Testis (tissue), 3 donors: ENCODE measurements around the gene GFPT2. TPM values are rescaled to one million over a fixed set of nuclear protein-coding genes. Genes with fewer than 3 reads are reported as not detected.

Experiments used
- DNase-seq: peaks from one replicate; pipeline ENCODE4 v3.0.0-alpha.2; 2019
- H3K27ac ChIP-seq, 2 donors: fragments of 200-600 bp; sonication (generic); one replicate each; pipeline ENCODE4 v1.5.1; 2019
- H3K27me3 ChIP-seq: fragments of 200-600 bp; sonication (generic); one replicate; pipeline ENCODE4 v1.5.1; 2019
- H3K36me3 ChIP-seq: fragments of 200-600 bp; sonication (generic); one replicate; pipeline ENCODE4 v1.5.1; 2017; ENCODE audit warnings: low read depth; ENCODE audit errors: missing control alignments
- H3K4me1 ChIP-seq: fragments of 200-600 bp; sonication (generic); one replicate; pipeline ENCODE4 v1.5.1; 2019
- H3K4me3 ChIP-seq, 2 donors: fragments of 200-600 bp; sonication (generic); one replicate each; pipeline ENCODE4 v1.5.1; 2017 to 2019
- H3K9me3 ChIP-seq: fragments of 200-600 bp; sonication (generic); one replicate; pipeline ENCODE4 v1.5.1; 2017
- POLR2A ChIP-seq: fragments of 450-650 bp; IDR thresholded peaks from one replicate; pipeline ENCODE4 v1.6.1; 2017; ENCODE audit warnings: antibody characterized with exemption, mild to moderate bottlenecking, moderate library complexity
- WGBS, 2 donors: methylation state at CpG; one replicate each; pipeline ENCODE4 v1.1.5; 2018; 5-methylcytosine and 5-hydroxymethylcytosine counted together
- intact Hi-C: fragments of 100-400 bp; cut with DNase I; formaldehyde crosslinking; loops from one replicate; pipeline ENCODE4 v1.15.1; 2023; ENCODE audit warnings: low total_unique reads
- polyA plus RNA-seq: library from polyadenylated mRNA; stranded (reverse); fragments of 350-450 nt; fragmentation: Illumina TruSeq; extraction: RNeasy Lipid Tissue Mini Kit (QIAGEN cat#74804); gene quantifications from one replicate; pipeline ENCODE4 v1.2.3, GENCODE V29; 2014; ENCODE audit warnings: low read depth, low replicate concordance; ENCODE audit not compliant: insufficient read depth
- total RNA-seq, 2 donors: library from RNA; depleted of rRNA; stranded (reverse); fragments of >200 nt; gene quantifications; one replicate each; pipeline ENCODE4 v1.2.3, GENCODE V29; 2016
- TF ChIP-seq, protein P1 (sequence below), 3 experiments: fragments of 450-650 bp in 2 of 3; fragments of 200-600 bp in 1 of 3; sonication (generic) in 1 of 3; IDR thresholded peaks; one replicate each; pipeline ENCODE4 v1.5.1; 2016 to 2019; ENCODE audit warnings: antibody characterized with exemption in 3 of 3, mild to moderate bottlenecking in 2 of 3, moderate library complexity in 1 of 3

Gene GFPT2
- total and polyA plus RNA-seq, 3 donors from 2014 or later, result 17.6 to 21.7 (median 17.9) TPM

DNA sequence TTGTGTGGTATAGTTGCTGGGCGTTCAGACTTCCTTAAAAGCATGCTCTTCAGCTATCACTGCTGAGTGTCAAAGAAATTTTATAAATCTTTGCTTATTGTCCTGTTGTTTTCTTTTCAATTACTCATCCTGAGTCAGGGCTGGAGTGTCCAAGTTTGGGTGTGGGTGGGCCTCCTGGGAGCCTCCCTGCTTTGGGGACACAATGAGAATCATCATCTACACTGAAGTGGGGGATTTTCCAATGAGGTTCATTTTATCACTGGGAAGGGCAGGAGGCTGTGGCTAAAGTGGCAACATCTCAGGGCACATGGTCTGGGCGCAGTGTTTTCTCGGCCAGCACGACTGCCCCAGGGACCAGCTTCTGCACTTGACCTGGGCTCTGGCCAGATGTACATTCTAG lies 19.5 kb downstream of the GFPT2 start:
- Histone ChIP-seq H3K4me3 (no peak overlapping the region), H3K4me1 (no peaks in the 10 kb centered on the region), H3K9me3 (no peaks in the 10 kb centered on the region), H3K27me3 (no peaks in the 10 kb centered on the region), H3K36me3 (no peaks in the 10 kb centered on the region), H3K27ac (no peak overlapping the region)
- 83 to 87% methylated on average over 1 to 4 of the region's 4 CpGs for WGBS, 2 donors
- TF ChIP-seq, protein P1, sequence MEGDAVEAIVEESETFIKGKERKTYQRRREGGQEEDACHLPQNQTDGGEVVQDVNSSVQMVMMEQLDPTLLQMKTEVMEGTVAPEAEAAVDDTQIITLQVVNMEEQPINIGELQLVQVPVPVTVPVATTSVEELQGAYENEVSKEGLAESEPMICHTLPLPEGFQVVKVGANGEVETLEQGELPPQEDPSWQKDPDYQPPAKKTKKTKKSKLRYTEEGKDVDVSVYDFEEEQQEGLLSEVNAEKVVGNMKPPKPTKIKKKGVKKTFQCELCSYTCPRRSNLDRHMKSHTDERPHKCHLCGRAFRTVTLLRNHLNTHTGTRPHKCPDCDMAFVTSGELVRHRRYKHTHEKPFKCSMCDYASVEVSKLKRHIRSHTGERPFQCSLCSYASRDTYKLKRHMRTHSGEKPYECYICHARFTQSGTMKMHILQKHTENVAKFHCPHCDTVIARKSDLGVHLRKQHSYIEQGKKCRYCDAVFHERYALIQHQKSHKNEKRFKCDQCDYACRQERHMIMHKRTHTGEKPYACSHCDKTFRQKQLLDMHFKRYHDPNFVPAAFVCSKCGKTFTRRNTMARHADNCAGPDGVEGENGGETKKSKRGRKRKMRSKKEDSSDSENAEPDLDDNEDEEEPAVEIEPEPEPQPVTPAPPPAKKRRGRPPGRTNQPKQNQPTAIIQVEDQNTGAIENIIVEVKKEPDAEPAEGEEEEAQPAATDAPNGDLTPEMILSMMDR (IDR thresholded peaks at IDR 0.05), result no peak
- TF ChIP-seq POLR2A, result no peak
- DNase-seq, result no peak
- intact Hi-C loops, result no loop called here

DNA sequence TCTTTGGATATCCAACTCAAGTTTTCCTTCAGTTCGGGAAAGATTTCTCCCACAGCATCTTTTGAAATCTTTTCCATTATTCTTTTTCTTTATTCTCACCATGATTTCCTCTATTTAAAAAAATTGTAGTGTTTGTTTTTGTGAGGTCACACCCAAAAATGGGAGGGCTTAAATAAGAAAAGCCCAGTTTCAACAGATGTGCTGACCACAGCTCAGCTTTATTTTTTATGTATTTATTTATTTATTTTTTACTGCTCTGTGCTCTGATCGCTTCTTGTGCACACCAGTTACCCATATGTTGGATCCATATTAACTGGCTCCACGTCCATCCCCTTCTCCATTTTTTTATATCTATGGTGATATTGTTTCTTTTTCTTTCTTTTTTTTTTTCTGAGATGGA lies 20.3 kb downstream of the GFPT2 start:
- Histone ChIP-seq H3K36me3 (no peaks in the 10 kb centered on the region), H3K27ac (no peak overlapping the region), H3K4me1 (no peaks in the 10 kb centered on the region), H3K27me3 (no peaks in the 10 kb centered on the region), H3K9me3 (no peaks in the 10 kb centered on the region), H3K4me3 (no peak overlapping the region)
- intact Hi-C loops, result no loop called here
- WGBS, 2 donors, result 79 to 93% methylated on average over 3 of the region's 3 CpGs
- TF ChIP-seq POLR2A, result no peak
- TF ChIP-seq, protein P1 (IDR thresholded peaks at IDR 0.05), result no peak
- DNase-seq, result no peak

DNA sequence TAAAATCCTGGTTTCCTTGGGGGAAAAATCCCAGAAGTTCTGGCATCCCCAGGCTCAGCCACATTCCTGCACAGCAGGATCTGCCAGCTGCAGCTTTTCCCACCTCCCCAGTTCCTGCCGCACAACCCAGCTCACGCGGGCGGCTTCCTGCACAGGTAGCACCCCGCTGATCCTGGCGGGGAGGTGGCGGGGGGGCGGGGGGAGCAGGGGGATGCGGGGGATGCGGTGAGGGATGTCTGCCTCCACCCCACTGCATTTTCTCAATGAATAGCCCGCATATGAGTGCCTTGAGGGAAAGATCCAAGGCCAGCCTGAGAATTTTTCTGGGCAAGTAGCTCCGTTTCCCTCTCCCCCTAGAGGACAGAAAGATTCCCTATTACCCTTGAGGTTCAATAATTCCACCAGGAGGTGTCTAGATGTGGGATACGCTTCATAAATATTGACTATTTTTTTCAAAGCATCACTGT lies 21.1 kb downstream of the GFPT2 start:
- H3K36me3 ChIP-seq, result no peaks in the 10 kb centered on the region
- H3K27me3 ChIP-seq, result no peaks in the 10 kb centered on the region
- no peak overlapping the region for H3K4me3 ChIP-seq
- H3K4me1 ChIP-seq, result no peaks in the 10 kb centered on the region
- H3K9me3 ChIP-seq, result no peaks in the 10 kb centered on the region
- 27 to 35% methylated on average over 11 to 13 of the region's 13 CpGs for WGBS, 2 donors
- DNase-seq, result no peak
- H3K27ac ChIP-seq, result no peak overlapping the region
- TF ChIP-seq POLR2A, result no peak
- TF ChIP-seq, protein P1 (IDR thresholded peaks at IDR 0.05), result peak in 1 of 3 experiments; percentile 23
- intact Hi-C loops, result no loop called here

DNA sequence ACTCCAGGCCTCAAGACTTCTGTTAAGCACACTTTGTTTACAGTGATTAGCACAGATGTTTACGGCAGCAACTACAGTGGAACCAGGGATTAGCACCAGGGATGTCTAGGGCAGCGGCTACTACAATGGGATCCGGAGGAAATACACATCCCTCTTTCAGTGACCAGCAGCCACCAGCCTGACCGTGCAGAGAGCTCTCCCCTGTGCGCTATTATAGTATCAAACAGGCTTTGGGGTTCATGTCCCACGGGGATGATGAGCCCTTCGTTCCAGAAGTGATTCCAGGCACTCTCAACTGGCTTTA lies 21.5 kb downstream of the GFPT2 start:
- intact Hi-C loops, result no loop called here
- DNase-seq, result no peak
- TF ChIP-seq, protein P1 (IDR thresholded peaks at IDR 0.05), result no peak
- no peak for TF ChIP-seq POLR2A
- Histone ChIP-seq H3K4me1 (no peaks in the 10 kb centered on the region), H3K27me3 (no peaks in the 10 kb centered on the region), H3K27ac (no peak overlapping the region), H3K9me3 (no peaks in the 10 kb centered on the region), H3K4me3 (no peak overlapping the region), H3K36me3 (no peaks in the 10 kb centered on the region)
- 52 to 54% methylated on average over 7 of the region's 7 CpGs for WGBS, 2 donors

DNA sequence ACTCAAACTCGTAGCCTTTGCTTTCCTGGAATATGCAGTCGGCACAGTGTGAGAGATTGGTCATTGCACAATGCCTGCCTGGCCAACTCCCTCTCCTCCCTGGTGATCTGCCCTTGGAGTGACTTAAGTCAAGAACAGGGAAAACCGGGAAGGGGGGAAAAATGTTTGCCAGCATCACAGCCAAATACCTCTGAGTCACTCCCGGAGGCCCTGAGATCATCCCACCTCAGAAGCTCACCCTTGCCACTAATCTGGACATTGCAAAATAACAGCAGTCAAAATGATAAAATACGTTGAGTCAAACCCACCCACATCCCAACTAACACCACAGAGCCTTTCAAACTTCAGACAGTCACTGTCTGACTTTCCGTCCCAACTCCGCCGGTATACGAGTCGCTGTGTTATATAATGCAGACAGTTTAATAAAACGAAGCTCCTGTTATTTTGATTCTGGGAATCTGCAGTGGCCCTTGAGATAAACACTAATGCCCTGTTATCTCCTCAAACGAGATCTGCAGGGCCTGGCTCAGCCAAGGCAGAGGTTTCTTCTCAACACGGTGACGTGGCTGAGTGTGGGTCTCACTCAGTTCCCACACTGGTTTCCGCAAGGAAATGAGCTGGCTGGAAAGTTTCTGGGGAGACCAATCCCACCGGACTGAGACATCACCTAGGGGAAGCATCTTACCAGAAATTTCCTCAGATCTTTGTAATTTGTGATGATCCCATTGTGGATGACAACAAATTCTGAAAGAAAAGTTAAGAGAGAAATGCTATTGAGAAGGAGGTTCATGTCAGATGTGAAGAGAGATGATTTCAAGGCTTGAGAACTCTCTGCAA lies 22.1 kb downstream of the GFPT2 start:
- Histone ChIP-seq H3K36me3 (no peaks in the 10 kb centered on the region), H3K27me3 (no peaks in the 10 kb centered on the region), H3K4me1 (no peaks in the 10 kb centered on the region), H3K9me3 (no peaks in the 10 kb centered on the region), H3K27ac (no peak overlapping the region), H3K4me3 (no peak overlapping the region)
- TF ChIP-seq, protein P1 (IDR thresholded peaks at IDR 0.05), result no peak
- no peak for TF ChIP-seq POLR2A
- no peak for DNase-seq
- intact Hi-C loops, result no loop called here
- WGBS, 2 donors, result 72 to 77% methylated on average over 16 of the region's 16 CpGs
